IPS DF 4.7 (cell line): ENCODE results near the gene ARGFX.
"Not testable (repeated sequence)": the region's sequence is repeated elsewhere in the genome, so short reads cannot be mapped to it uniquely, and the experiment has no call there.

Experiments used
- DNase-seq: peaks from one replicate; pipeline ENCODE4 v3.0.0-alpha.2; 2013; ENCODE audit warnings: low spot score; ENCODE audit errors: extremely low read depth

Gene ARGFX

GRCh38 chr3:121598564-121598963 is 30.8 kb downstream of the ARGFX start:
- no peak for DNase-seq

GRCh38 chr3:121599900-121600299 is 32.2 kb downstream of the ARGFX start:
- DNase-seq = not testable (repeated sequence)

- no peak for DNase-seq
Measured at GRCh38 chr3:121601212-121601812, 33.6 kb downstream of the ARGFX start.

- DNase-seq = no peak
Measured at GRCh38 chr3:121604759-121605158, 37.0 kb downstream of the ARGFX start.

GRCh38 chr3:121606106-121606505 is 38.4 kb downstream of the ARGFX start:
- DNase-seq = no peak
